ENCODE results near the gene NF1.

The NF1 gene

GRCh38 chr17:31418773-31419350, 324.1 kb downstream of the NF1 start:
- Histone ChIP-seq H3K36me3 (ENCODE audit: insufficient read depth, low read length) (no peaks in the 10 kb centered on the region), H2AFZ (ENCODE audit: low read length) (no peak overlapping the region), H3K4me1 (ENCODE audit: insufficient read depth, low read length, severe bottlenecking) (no peaks in the 10 kb centered on the region), H3F3A (ENCODE audit: insufficient read depth, low read length) (no peaks in the 10 kb centered on the region), H3K27me3 (ENCODE audit: insufficient read depth, low read length) (peaks cover 2% of the 10 kb centered on the region; the same call in 1 of the 2 replicates), H3K9ac (ENCODE audit: low read length) (no peak overlapping the region), H3K9me2 (ENCODE audit: low read depth, low read length) (no peaks in the 10 kb centered on the region), H3K4me2 (ENCODE audit: low read length) (no peak overlapping the region), H3K4me3 (ENCODE audit: low read depth, low read length, poor library complexity, severe bottlenecking) (no peak overlapping the region), H3K9me3 (ENCODE audit: low read length) (no peaks in the 10 kb centered on the region), H3K79me2 (ENCODE audit: insufficient read depth, low read length) (no peaks in the 10 kb centered on the region), H4K20me1 (ENCODE audit: insufficient read depth, low read length) (no peaks in the 10 kb centered on the region), H3K27ac (ENCODE audit: low read depth, low read length, poor library complexity, severe bottlenecking) (no peak overlapping the region)
- TF ChIP-seq CTCF (IDR thresholded peaks at IDR 0.05; ENCODE audit: low read length): no peak
- TF ChIP-seq EZH2 (IDR thresholded peaks at IDR 0.05; ENCODE audit: borderline replicate concordance, low read length): no peak

DNA sequence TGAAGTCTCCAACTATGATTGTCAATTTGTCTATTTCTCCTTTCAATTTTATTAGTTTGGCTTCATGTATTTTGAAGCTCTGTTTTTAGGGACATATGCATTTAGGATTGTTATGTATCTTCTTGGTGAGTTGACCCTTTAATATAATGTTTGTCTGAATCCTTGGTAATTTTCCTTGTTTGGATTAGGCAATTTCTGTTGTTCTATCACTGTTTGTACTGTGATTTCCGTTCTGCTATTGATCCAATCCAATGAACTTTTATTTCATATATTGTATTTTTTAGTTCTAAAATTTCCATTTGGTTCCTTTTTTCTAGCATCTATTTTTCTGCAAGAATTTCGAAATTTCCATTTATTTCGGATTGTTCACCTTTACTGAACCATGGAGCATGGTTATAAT, 327.7 kb downstream of the NF1 start:
- peaks cover 4% of the 10 kb centered on the region; the same call in 1 of the 2 replicates for H3K27me3 ChIP-seq (ENCODE audit: insufficient read depth, low read length)
- no peaks in the 10 kb centered on the region for H3K36me3 ChIP-seq (ENCODE audit: insufficient read depth, low read length)
- no peak overlapping the region for H3K4me3 ChIP-seq (ENCODE audit: low read depth, low read length, poor library complexity, severe bottlenecking)
- no peak overlapping the region for H3K9ac ChIP-seq (ENCODE audit: low read length)
- no peaks in the 10 kb centered on the region for H3K9me3 ChIP-seq (ENCODE audit: low read length)
- H3K4me2 ChIP-seq (ENCODE audit: low read length): no peak overlapping the region
- no peaks in the 10 kb centered on the region for H4K20me1 ChIP-seq (ENCODE audit: insufficient read depth, low read length)
- TF ChIP-seq EZH2 (IDR thresholded peaks at IDR 0.05; ENCODE audit: borderline replicate concordance, low read length) (no peak), CTCF (IDR thresholded peaks at IDR 0.05; ENCODE audit: low read length) (no peak)
- H3K27ac ChIP-seq (ENCODE audit: low read depth, low read length, poor library complexity, severe bottlenecking): no peak overlapping the region
- no peaks in the 10 kb centered on the region for H3K9me2 ChIP-seq (ENCODE audit: low read depth, low read length)
- H2AFZ ChIP-seq (ENCODE audit: low read length): no peak overlapping the region
- H3K4me1 ChIP-seq (ENCODE audit: insufficient read depth, low read length, severe bottlenecking): no peaks in the 10 kb centered on the region
- H3F3A ChIP-seq (ENCODE audit: insufficient read depth, low read length): no peaks in the 10 kb centered on the region
- no peaks in the 10 kb centered on the region for H3K79me2 ChIP-seq (ENCODE audit: insufficient read depth, low read length)

DNA sequence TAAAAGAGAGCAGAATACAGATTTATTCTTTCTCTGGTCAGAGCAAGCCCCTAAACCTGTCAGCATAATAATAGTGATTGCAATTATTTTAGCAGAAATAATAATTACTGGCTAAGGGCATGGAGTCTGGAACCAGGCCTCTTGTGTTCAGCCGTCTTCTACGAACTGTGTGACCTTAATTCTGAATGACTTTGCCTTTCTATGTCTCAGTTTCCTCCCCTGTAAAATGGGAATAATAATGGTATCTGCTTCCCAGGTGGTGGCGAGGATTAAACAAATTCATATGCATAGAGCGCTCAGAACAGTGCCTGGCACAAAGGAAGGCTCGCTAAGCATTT, 330.1 kb downstream of the NF1 start:
- Histone ChIP-seq H3K4me1 (ENCODE audit: insufficient read depth, low read length, severe bottlenecking) (no peaks in the 10 kb centered on the region), H4K20me1 (ENCODE audit: insufficient read depth, low read length) (no peaks in the 10 kb centered on the region), H3K9ac (ENCODE audit: low read length) (no peak overlapping the region), H3K36me3 (ENCODE audit: insufficient read depth, low read length) (no peaks in the 10 kb centered on the region), H3K9me2 (ENCODE audit: low read depth, low read length) (no peaks in the 10 kb centered on the region), H3K9me3 (ENCODE audit: low read length) (no peaks in the 10 kb centered on the region), H3K27ac (ENCODE audit: low read depth, low read length, poor library complexity, severe bottlenecking) (no peak overlapping the region), H3F3A (ENCODE audit: insufficient read depth, low read length) (no peaks in the 10 kb centered on the region), H3K4me3 (ENCODE audit: low read depth, low read length, poor library complexity, severe bottlenecking) (no peak overlapping the region), H2AFZ (ENCODE audit: low read length) (no peak overlapping the region), H3K27me3 (ENCODE audit: insufficient read depth, low read length) (peaks cover 4% of the 10 kb centered on the region; the same call in 1 of the 2 replicates), H3K79me2 (ENCODE audit: insufficient read depth, low read length) (no peaks in the 10 kb centered on the region), H3K4me2 (ENCODE audit: low read length) (no peak overlapping the region)
- TF ChIP-seq CTCF (IDR thresholded peaks at IDR 0.05; ENCODE audit: low read length): no peak
- TF ChIP-seq EZH2 (IDR thresholded peaks at IDR 0.05; ENCODE audit: borderline replicate concordance, low read length): no peak
